Progenitor cell of endocrine pancreas (in vitro differentiated cells): Measurements from ENCODE around the gene TDRKH. TPM values are rescaled to one million over a fixed set of nuclear protein-coding genes. Genes with fewer than 3 reads are reported as not detected.

ENCODE experiments used
- DNase-seq: peaks from one replicate; pipeline ENCODE4 v3.0.0; 2021; ENCODE audit warnings: low spot score; ENCODE audit not compliant: unreplicated experiment
- H3K27ac Mint-ChIP-seq: 2 replicates; pipeline ENCODE4 v1.8.0; 2021; ENCODE audit warnings: mild to moderate bottlenecking, moderate library complexity, mixed read lengths
- H3K27me3 Mint-ChIP-seq: 2 replicates; pipeline ENCODE4 v1.8.0; 2021; ENCODE audit warnings: mixed read lengths
- H3K36me3 Mint-ChIP-seq: 2 replicates; pipeline ENCODE4 v1.8.0; 2022; ENCODE audit warnings: mixed read lengths; ENCODE audit not compliant: insufficient read depth
- H3K4me1 Mint-ChIP-seq: 2 replicates; pipeline ENCODE4 v1.8.0; 2021; ENCODE audit warnings: low read depth, mixed read lengths
- H3K4me3 Mint-ChIP-seq: 2 replicates; pipeline ENCODE4 v1.8.0; 2021; ENCODE audit warnings: low read depth, mild to moderate bottlenecking, moderate library complexity, mixed read lengths
- H3K9me3 Mint-ChIP-seq: 2 replicates; pipeline ENCODE4 v1.8.0; 2021; ENCODE audit warnings: low read depth, mixed read lengths
- CTCF ChIP-seq: fragments of 200-600 bp; sonication (generic); IDR thresholded peaks from one replicate; pipeline ENCODE4 v1.5.0; 2021; ENCODE audit warnings: antibody characterized with exemption, mild to moderate bottlenecking; ENCODE audit not compliant: unreplicated experiment
- total RNA-seq: library from RNA; stranded (reverse); gene quantifications from 2 replicates; pipeline ENCODE4 v1.2.1, GENCODE V29; 2021

The TDRKH gene
- total RNA-seq, 1 donor from 2014 or later = 16.5 TPM

GRCh38 chr1:151832318-151832980 lies 42.1 kb upstream of the TDRKH start:
- H3K9me3 Mint-ChIP-seq = no peaks in the 10 kb centered on the region

GRCh38 chr1:151831605-151832004 lies 41.3 kb upstream of the TDRKH start, which contains the start of gene RORC:
RORC (minus strand) TSS chr1:151831802; CDS start chr1:151831764, 38 bp downstream.
- Mint-ChIP-seq H3K36me3 (no peaks in the 10 kb centered on the region), H3K4me3 (no peak within 1 kb of the TSS), H3K27me3 (peaks cover 12% of the 10 kb centered on the region), H3K9me3 (no peaks in the 10 kb centered on the region), H3K4me1 (peaks cover 10% of the 10 kb centered on the region), H3K27ac (no peak within 1 kb of the TSS)
- TF ChIP-seq CTCF = no peak
- no peak for DNase-seq

More at GRCh38 chr1:151832318-151832980, 42.1 kb upstream of the TDRKH start:
- Mint-ChIP-seq H3K4me1 (peaks cover 12% of the 10 kb centered on the region), H3K27me3 (peaks cover 21% of the 10 kb centered on the region), H3K36me3 (no peaks in the 10 kb centered on the region), H3K27ac (no peak overlapping the region), H3K4me3 (no peak overlapping the region)
- no peak for TF ChIP-seq CTCF
- DNase-seq = no peak

- Mint-ChIP-seq H3K4me1 (peaks cover 6% of the 10 kb centered on the region), H3K9me3 (no peaks in the 10 kb centered on the region)
- no peak for TF ChIP-seq CTCF
These were observed 40.9 kb upstream of the TDRKH start for GRCh38 chr1:151831256-151831591.

GRCh38 chr1:151830055-151830454 lies 39.8 kb upstream of the TDRKH start:
- no peak overlapping the region for H3K4me3 Mint-ChIP-seq
- peaks cover 14% of the 10 kb centered on the region for H3K27me3 Mint-ChIP-seq
- no peak for TF ChIP-seq CTCF
- H3K9me3 Mint-ChIP-seq = no peaks in the 10 kb centered on the region
- DNase-seq = no peak
- H3K27ac Mint-ChIP-seq = no peak overlapping the region
- no peaks in the 10 kb centered on the region for H3K36me3 Mint-ChIP-seq
- H3K4me1 Mint-ChIP-seq = peaks cover 5% of the 10 kb centered on the region

More at GRCh38 chr1:151831256-151831591, 40.9 kb upstream of the TDRKH start:
- Mint-ChIP-seq H3K36me3 (no peaks in the 10 kb centered on the region), H3K4me3 (no peak overlapping the region), H3K27me3 (peaks cover 9% of the 10 kb centered on the region), H3K27ac (no peak overlapping the region)
- no peak for DNase-seq

GRCh38 chr1:151829352-151830046 lies 39.2 kb upstream of the TDRKH start:
- Mint-ChIP-seq H3K27me3 (peaks cover 18% of the 10 kb centered on the region), H3K4me3 (no peak overlapping the region), H3K4me1 (peaks cover 5% of the 10 kb centered on the region), H3K9me3 (no peaks in the 10 kb centered on the region), H3K36me3 (no peaks in the 10 kb centered on the region), H3K27ac (peak overlapping the region; percentile 29)
- no peak for TF ChIP-seq CTCF
- no peak for DNase-seq
